Mammary epithelial cell (primary cell): ENCODE measurements around the gene DLK2.

ENCODE experiments used
- CTCF ChIP-seq, 2 donors: IDR thresholded peaks in 1 of 2; conservative IDR thresholded peaks in 1 of 2; 2 replicates each; pipeline ENCODE4 v1.5.1; 2011 to 2012; ENCODE audit warnings: inconsistent platforms in 2 of 2, low read length in 2 of 2, mild to moderate bottlenecking in 2 of 2, control low read depth in 1 of 2, low read depth in 1 of 2; ENCODE audit not compliant: insufficient read depth in 1 of 2; ENCODE audit errors: extremely low read depth in 1 of 2
- EZH2 ChIP-seq: IDR thresholded peaks from 2 replicates; pipeline ENCODE4 v1.6.1; 2012; ENCODE audit warnings: low read length, inconsistent platforms, borderline replicate concordance

GRCh38 chr6:43408259-43408658 is 47.1 kb downstream of the DLK2 start:
- no peak for TF ChIP-seq CTCF (conservative IDR thresholded peaks at IDR 0.05 in 1 of 2, IDR thresholded peaks at IDR 0.05 in 1 of 2; ENCODE audit: extremely low read depth in 1 of 2, insufficient read depth in 1 of 2, low read depth in 1 of 2, low read length in 2 of 2)
- no peak for TF ChIP-seq EZH2
